Right ventricle myocardium superior (tissue), 1 donor: ENCODE measurements around the gene GRHPR. TPM values are rescaled to one million over a fixed set of nuclear protein-coding genes. Genes with fewer than 3 reads are reported as not detected.
"Not testable (repeated sequence)": the region's sequence is repeated elsewhere in the genome, so short reads cannot be mapped to it uniquely, and the experiment has no call there.

Source experiments
- ATAC-seq: fragments of 200-7000 bp; cut with Tn5 transposase; one replicate; pipeline ENCODE4 v1.9.1; 2020; ENCODE audit warnings: mild to moderate bottlenecking; ENCODE audit not compliant: poor library complexity
- DNase-seq: peaks from one replicate; pipeline ENCODE4 v3.0.0-alpha.2; 2020
- intact Hi-C: fragments of 100-400 bp; cut with DNase I; formaldehyde crosslinking; loops from one replicate; pipeline ENCODE4 v1.11.2; 2022
- total RNA-seq: library from RNA; stranded (reverse); fragmentation: NEBNext Ultra II Directional; extraction: Animal tissue kit (Norgen Biotek cat#: 25700); gene quantifications from one replicate; pipeline ENCODE4 v1.2.1, GENCODE V29; 2021
- donor health status: DM: no; HTN: yes; CAD: no; lungs with severe emphysema.

The GRHPR gene
- total RNA-seq, 1 donor from 2014 or later = 109 TPM

DNA sequence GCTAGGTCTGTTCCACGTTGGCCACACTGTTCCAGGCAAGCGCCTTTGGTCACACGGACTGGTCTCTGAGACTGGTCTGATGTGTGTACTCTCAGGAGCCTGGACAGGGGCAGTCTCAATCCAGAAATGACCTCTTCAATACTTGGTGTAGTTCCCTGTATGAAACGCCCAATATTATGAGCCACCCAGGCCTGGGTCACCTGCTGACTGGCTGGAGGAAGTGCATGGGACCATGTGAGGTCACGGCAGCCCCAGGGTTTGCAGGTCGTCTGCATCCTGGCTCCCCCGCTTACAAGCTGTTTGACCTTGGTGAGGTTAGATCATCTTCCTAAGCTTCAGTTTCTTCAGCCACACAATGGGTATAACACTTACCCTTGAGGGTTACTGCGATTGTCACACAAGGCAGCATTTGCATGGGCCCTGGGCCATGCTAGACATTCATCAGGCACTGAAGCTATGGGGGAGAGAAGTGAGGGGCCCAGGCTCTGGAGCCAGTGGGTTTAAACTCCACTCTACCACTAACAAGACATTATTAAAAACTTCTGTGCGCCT is 5.2 kb upstream of the GRHPR start:
- no peak for ATAC-seq
- DNase-seq = no peak
- intact Hi-C loops = loop anchor here (10.0 kb wide), 1 partner anchor 67 kb away; the partner anchor contains the start of gene POLR1E

DNA sequence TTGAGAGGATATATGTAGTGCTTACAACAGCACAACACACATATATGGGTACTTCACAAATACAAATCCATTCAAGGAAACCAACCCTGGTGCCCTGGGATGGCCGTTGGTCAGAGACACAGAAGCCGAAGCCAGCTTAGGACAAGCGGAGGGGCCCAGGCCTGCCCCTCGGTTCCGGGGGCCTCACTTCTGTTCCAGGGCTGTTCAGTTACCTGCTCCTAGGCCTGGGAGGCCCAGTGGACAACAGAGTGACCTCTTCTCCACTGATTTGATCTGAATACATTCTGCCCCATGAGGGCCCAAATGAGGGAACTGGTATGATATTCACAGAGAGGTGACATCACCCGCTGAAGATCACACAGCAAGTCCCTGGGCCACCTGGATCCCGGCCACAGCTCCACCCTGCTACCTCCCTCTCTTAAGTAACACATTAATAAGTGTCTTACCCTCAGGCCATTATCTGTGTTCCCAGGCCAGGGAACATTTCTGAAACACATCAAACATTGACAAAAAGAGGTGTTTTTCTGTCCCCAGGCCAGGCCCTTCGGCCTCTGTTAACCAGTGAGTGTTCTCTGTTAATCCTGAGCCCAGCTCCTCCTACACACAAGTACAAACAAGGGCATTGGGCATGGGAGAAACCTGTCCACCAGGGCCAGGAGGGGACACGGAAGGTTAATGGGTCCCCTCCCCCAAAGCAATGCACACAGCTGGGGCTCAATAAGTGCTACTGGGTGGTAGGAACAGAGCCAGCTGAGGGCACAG is 4.5 kb upstream of the GRHPR start:
- DNase-seq (no peak), ATAC-seq (no peak)
- intact Hi-C loops = loop anchor here (10.0 kb wide), 1 partner anchor 67 kb away; the partner anchor contains the start of gene POLR1E

DNA sequence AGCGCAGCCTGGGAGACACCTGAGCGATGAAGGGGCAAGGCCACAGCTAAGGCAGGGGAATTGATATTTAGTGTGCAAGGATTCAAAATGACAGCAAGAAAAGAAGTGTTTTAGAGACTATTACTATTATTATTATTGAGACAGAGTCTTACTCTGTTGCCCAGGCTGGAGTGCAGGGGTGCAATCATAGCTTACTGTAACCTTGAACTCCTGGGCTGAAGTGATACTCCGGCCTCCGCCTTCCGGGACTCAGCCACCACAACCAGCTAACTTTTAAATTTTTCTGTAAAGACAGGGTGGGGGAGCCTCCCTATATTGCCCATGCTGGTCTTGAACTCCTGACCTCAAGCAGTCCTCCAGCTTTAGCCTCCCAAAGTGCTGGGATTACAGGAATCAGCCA is 3.3 kb upstream of the GRHPR start:
- no peak for DNase-seq
- intact Hi-C loops = loop anchor here (10.0 kb wide), 1 partner anchor 66 kb away; the partner anchor contains the start of gene POLR1E
- no peak for ATAC-seq

DNA sequence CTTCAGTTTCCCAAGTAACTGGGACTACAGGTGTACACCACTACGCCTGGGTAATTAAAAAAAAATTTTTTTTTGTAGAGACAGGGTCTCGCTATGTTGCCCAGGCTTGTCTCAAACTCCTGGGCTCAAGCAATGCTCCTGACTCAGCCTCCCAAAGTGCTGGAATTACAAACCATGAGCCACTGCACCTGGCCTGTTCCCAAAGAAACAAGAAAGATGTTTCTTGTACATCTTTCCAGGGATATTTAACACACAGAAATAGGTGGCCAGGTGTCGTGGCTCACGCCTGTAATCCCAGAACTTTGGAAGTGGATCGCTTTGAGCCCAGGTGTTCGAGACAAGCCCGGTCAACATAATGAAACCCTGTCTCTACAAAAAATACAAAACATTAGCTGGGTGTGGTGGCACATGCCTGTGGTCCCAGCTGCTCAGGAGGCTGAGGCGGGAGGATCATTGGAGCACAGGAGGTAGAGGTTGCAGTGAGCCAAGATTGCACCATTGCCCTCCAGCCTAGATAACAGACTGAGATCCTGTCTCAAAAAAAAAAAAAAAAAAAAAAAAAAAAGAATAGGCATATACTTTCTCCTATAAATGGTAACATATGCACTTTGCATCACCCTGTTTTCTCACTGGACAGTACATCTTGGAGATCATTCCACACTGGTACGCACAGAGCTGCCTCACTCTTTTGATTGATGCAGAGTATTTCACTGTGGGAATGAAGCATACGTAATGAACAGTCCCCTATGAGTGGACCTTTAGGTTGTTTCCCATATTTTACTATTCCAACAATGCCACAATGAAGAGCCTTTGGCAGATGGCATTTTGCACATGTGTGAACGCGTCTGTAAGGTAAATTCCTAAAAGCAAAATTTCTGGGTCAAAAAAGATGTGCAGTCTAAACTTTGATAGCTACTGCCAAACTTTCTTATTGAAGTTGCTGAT is 2.0 kb upstream of the GRHPR start:
- intact Hi-C loops = no loop called here
- DNase-seq (no peak), ATAC-seq (no peak)

DNA sequence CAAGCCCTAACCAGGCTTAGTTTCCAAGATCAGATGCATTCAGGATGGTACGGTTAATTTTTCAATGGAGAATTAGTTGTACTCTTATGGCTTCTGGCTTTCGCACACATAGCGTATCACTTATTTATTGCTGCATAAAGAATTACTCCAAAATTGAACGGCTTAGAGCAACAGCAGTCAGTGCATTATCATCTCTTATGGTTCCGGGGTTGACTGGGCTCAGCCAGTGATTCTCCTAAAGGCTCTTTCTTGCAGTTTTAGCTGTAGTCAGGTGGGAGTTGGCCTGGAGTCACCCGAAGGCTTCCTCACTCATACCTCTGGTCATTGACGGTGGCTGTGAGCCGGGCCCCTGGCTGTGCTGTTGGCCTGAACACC is 595 bp upstream of the GRHPR start:
- ATAC-seq = no peak
- intact Hi-C loops = no loop called here
- no peak for DNase-seq

DNA sequence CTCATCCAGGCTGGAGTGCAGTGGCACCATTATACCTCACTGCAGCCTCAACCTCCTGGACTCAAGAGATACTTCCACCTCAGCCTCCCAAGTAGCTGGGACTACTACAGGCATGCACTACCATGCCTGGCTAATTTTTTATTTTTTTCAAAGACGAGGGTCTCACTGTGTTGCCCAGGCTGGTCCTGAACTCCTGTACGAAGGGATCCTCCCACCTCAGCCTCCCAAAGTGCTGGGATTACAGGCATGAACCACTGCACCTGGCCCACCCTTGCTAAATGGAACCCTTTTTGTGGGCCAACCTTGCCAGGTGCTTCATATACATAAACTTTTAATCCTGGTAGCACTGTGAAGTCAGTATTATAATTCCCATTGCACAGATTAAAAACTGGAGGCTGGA is 1.0 kb downstream of the GRHPR start:
- ATAC-seq (no peak), DNase-seq (no peak)
- intact Hi-C loops = no loop called here

DNA sequence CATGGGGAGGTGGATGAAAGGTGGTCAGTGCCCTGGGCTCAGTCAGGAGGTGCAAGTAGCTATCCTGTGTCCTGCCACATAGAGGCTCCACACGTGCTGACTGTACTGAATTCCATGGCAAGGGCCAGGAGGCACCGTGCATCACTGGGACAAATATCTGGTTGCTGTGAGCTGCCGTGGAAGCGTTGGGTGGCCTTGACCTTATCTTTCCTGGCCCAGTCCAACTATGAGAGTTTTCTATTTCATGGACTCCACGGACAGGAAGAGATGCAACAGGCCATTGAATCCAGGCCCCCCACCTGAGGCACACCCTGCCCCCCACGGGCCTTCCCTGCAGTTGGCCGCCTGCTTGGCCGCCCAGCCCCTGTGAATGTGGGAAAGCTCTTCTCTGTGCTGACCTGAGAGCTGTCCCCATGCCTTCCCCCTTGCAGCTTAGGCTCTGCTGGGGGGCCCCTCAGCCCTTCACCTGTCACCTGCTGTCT is 1.7 kb downstream of the GRHPR start:
- intact Hi-C loops = no loop called here
- DNase-seq (no peak), ATAC-seq (no peak)

DNA sequence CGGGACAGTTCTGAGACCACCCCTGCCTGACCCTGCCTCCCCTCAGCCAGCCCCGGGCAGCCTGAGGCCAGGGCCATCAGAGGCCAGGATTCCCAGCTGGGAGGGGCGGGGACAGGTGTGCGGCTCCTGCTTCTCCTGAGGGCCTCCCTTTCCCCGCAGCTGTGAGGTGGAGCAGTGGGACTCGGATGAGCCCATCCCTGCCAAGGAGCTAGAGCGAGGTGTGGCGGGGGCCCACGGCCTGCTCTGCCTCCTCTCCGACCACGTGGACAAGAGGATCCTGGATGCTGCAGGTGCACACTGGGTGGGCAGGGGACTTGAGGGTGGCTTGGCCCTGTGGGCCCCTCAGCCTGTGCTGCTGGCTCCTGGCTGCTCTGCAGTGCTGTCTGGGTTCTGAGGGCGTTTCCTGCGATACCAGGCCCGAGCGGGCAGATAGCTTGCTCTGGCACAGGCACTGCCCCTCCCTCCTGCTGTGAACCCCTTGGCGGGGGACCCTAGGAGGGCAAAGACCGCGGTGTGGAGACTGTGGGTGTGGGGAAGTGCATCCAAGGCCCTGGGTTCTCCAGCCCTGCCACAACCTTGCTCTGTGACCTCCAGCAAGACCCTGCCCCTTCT is 2.3 kb downstream of the GRHPR start:
- DNase-seq (no peak), ATAC-seq (no peak)
- intact Hi-C loops = no loop called here

DNA sequence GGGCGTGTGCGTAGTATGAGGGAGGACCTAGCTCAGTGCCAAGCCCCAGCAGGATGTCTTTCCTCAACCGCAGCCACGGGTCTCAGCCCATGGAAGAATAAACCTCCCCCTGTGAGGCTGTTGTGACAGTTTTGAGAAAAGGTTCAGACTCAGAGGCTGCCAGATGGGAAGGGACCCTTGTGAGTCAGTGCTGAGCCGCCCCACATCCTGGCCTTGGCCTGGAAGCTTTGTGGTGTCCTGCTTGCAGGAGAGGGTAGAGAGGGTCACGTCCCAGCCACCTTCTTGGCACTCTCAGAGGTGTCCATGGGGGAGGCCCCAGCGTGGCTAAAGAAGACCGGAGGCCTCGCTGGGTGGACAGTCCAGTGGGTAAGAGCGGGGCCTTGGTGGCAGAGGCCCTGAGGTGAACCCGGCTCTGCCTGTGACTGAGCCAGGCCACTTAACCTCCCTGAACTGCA is 2.8 kb downstream of the GRHPR start:
- DNase-seq (no peak), ATAC-seq (no peak)
- intact Hi-C loops = no loop called here

DNA sequence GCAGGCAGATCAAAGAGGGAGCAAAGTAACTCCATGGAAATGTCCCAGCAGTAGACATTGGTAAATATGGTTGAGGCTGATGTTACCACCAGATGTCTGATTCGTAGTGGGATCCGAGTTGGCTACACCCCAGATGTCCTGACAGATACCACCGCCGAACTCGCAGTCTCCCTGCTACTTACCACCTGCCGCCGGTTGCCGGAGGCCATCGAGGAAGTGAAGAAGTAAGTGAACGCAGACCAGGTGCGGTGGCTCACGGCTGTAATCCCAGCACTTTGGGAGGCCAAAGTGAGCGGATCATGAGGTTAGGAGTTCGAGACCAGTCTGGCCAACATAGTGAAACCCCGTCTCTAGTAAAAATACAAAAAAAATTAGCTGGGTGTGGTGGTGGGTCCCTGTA is 3.9 kb downstream of the GRHPR start:
- intact Hi-C loops, ATAC-seq, DNase-seq: not testable (repeated sequence)

DNA sequence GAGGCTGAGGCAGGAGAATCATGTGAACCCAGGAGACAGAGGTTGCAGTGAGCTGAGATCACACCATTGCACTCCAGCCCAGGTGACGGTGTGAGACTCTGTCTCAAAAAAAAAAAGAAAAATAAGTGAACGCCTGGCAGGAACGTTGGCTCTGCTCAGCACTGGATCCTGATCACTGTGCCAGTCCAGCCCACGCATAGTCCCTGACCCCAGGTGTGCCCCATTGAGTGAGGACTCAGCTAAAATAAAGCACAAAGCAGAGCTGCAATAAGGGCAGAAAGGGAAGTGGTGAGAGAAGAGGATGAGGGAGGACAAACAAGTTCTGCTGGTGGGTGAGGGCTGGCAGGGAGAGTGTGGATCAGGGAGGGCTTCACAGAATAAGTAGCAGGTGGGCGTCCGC is 4.3 kb downstream of the GRHPR start:
- DNase-seq (no peak), ATAC-seq (no peak)
- intact Hi-C loops = no loop called here

DNA sequence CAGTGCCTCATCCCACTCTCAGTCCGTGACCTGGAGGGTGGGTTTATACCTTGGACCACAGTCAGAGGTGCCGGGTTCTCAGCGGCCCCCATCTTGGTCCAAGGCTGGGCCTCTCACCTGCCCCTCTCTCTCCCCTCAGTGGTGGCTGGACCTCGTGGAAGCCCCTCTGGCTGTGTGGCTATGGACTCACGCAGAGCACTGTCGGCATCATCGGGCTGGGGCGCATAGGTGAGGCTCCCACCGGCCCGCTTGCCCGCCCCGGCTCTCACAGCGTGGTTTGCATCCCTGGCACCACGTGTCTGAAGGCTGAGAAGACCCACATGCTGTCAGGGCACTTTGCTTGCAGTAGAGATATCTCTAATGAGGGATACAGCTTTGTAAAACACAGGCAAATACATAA is 5.8 kb downstream of the GRHPR start:
- intact Hi-C loops = no loop called here
- ATAC-seq (no peak), DNase-seq (no peak)

DNA sequence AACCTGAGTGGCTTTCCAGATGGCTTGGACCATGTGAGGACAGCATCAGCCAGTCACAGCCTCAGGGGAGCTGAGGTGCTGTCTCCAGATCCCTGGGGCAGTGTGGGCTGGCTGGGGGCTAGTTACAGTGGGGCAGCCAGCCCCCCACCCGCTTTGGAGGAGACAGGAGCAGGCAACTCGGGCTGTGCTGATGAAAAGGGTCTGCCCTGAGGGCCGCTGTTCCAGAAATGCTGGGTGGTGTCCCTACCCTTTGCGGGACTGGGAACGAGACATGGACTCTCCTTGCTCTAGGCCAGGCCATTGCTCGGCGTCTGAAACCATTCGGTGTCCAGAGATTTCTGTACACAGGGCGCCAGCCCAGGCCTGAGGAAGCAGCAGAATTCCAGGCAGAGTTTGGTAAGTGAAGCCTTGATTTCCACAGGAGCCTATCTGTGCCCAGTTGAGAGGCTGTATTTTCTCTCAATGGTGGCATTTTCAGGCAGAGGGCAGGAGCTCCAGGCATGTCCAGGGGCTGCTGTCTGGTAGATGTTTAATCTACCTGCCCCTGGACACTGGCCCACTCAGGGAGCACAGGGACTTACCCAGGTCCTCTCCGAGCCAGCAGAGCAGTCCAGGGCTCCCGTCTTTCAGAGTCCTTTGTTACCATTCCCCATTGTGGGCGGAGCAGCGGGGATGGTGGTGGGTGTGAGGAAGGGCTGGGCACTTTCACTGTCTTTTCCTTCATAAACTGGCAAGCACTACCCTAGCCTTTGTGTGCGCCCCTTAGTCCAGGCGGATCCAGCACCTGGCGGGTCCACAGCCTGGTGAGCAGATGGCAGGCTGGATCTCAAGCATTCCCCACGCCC is 7.2 kb downstream of the GRHPR start:
- no peak for ATAC-seq
- DNase-seq = no peak
- intact Hi-C loops = no loop called here

DNA sequence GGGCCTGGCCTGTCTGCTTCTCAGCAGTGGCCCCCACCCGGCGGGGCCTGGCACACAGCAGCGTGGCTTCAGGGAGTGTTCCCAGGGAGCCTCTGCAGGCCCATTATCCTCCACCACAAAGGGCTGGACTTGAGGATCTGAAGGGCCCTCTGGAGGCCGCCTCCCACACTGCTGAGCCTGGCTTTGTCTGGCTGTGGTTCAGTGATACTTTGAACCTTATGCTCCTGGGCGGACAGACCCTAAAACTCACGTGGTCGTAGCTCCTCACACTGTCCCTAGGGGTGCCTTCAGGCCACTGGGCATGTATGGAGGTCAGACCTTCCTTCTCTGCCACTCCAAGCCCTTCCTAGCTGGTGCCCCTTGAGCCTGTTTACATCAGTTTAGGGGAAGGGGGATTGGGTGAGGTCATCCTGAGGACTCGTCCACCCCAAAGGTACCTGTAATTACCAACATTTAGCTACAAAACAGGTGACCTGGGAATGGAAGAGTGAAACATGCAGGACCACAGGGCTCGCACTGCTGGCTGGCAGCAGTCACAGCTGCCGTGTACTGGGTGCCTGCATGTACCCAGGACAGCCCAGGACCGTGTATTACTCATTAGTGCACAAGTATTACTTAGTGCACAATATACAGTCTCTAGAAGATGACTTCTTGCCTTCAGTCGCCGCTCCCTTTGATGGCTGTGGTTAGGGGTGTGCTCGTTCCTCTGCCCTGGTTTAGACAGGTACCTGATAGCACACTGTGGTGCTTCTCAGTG is 8.5 kb downstream of the GRHPR start:
- ATAC-seq (peak; percentile 14), DNase-seq (no peak)
- intact Hi-C loops = no loop called here

DNA sequence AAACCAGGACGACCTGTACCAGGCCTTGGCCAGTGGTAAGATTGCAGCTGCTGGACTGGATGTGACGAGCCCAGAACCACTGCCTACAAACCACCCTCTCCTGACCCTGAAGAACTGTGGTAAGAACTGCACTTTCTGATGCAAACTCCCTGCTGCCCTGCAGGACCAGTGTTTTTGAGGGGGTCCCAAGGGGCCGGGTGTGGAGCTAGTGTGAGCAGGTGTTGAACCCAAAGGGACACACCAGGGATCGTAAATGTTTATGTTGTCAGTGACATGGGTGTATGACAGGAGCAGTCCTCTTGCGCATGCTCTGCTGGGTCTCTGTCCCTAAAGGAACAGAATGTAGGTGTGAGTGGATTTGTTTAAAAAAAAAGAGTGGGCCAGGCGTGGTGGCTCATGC is 9.5 kb downstream of the GRHPR start:
- no peak for ATAC-seq
- DNase-seq = no peak
- intact Hi-C loops = no loop called here

DNA sequence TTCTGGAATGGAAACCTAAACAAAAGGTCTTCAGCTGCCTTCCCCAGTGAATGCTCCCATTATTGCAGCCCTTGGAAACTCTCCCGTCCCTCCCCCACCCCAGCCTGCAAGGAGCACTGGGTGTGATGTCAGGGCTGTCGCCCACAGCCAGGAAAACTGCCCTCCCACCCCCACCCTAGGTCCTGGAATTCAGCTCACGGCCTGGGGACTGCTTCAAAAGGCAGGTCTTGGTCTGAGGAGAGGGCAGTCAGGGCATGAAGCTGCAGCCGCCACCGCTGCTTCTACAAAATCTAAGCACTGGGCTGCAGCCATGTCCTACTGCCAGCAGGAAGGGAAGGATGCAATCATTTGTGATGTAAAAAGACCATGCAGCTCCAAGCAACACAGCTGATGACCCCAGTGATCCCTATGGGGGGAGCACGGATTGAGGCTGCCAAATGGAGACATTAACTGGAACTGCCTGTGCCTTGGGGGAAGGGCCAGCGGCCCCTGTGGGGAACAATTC is 11.4 kb downstream of the GRHPR start:
- DNase-seq (no peak), ATAC-seq (peak; percentile 22)
- intact Hi-C loops = no loop called here

DNA sequence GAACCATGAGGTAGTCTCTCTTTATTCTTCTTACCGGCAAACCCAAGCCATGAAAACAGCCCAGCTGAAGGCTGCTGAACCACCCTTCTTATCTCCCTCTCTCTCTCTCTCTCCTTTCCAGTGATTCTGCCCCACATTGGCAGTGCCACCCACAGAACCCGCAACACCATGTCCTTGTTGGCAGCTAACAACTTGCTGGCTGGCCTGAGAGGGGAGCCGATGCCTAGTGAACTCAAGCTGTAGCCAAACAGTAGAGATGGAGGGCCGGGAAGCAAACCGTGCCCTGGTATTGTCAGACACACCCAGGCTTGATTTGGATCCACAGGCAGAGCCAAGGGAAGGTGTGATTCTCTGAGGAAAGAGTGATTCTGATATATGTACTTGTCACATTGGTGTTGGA is 14.0 kb downstream of the GRHPR start:
- ATAC-seq (peak; percentile 58), DNase-seq (no peak)
- intact Hi-C loops = no loop called here
